ENCODE measurements around the gene SMCO3. TPM values are rescaled to one million over a fixed set of nuclear protein-coding genes. Genes with fewer than 3 reads are reported as not detected.

Gene SMCO3
- 0.03 and 0.18 TPM in 2 replicates for polyA plus RNA-seq (2012; rRNA removed)
- polyA plus RNA-seq (2012; cell fraction: cytosol; rRNA removed), result 0.14 and 0.18 TPM in 2 replicates
- polyA plus RNA-seq (2012; cell fraction: nucleus; rRNA removed), result 0.08 and 0.14 TPM in 2 replicates

- no peaks in the 10 kb centered on the region for H3K9me3 ChIP-seq
- H3K9ac ChIP-seq, result no peak within 1 kb of the TSS
- no peaks in the 10 kb centered on the region for H3K27me3 ChIP-seq (ENCODE audit: insufficient read depth)
- no peaks in the 10 kb centered on the region for H3F3A ChIP-seq (replicated peaks; ENCODE audit: insufficient read depth)
- H3K27ac ChIP-seq (ENCODE audit: low read depth in 2 of 2, low read length in 1 of 2), result no peak within 1 kb of the TSS
- ChIA-PET CTCF (no interaction called here), POLR2A (no interaction called here)
- H3K4me2 ChIP-seq, result no peak within 1 kb of the TSS
- no peak for DNase-seq
- no peaks in the 10 kb centered on the region for H3K36me3 ChIP-seq (replicated peaks in 1 of 2; ENCODE audit: control insufficient read depth in 1 of 2, insufficient read depth in 2 of 2, low read length in 1 of 2)
- no peak within 1 kb of the TSS for H3K4me3 ChIP-seq (ENCODE audit: low read depth in 2 of 2, low read length in 1 of 2)
- no peaks in the 10 kb centered on the region for H3K79me2 ChIP-seq (ENCODE audit: insufficient read depth)
- no peak within 1 kb of the TSS for H2AFZ ChIP-seq (ENCODE audit: low read depth)
- H4K20me1 ChIP-seq (ENCODE audit: insufficient read depth), result no peaks in the 10 kb centered on the region
- H3K4me1 ChIP-seq (ENCODE audit: control insufficient read depth in 1 of 2, insufficient read depth in 2 of 2, low read depth in 1 of 2, low read length in 1 of 2), result no peaks in the 10 kb centered on the region
- 88% methylated on average over 3 of the region's 3 CpGs for WGBS (ENCODE audit: low lambda C conversion rate)
- no peaks in the 10 kb centered on the region for H3K9me2 ChIP-seq
- TF ChIP-seq MAX (IDR thresholded peaks at IDR 0.05; ENCODE audit: low read depth) (no peak), FOSL2 (IDR thresholded peaks at IDR 0.05; ENCODE audit: borderline replicate concordance, low read depth) (no peak), PBX3 (IDR thresholded peaks at IDR 0.05) (no peak)
Observed at GRCh38 chr12:14814014-14814413, at the start of gene SMCO3. Gene SMCO3, minus strand, starts transcription at chr12:14814182. Its CDS starts 7,502 bp downstream, at chr12:14806680.

GRCh38 chr12:14860490-14860889 is 46.5 kb upstream of the SMCO3 start:
- Histone ChIP-seq H3K27me3 (ENCODE audit: insufficient read depth) (no peaks in the 10 kb centered on the region), H3F3A (replicated peaks; ENCODE audit: insufficient read depth) (no peaks in the 10 kb centered on the region), H2AFZ (ENCODE audit: low read depth) (no peak overlapping the region), H3K9me2 (no peaks in the 10 kb centered on the region), H3K4me3 (ENCODE audit: low read depth in 2 of 2, low read length in 1 of 2) (no peak overlapping the region), H3K9ac (no peak overlapping the region), H4K20me1 (ENCODE audit: insufficient read depth) (no peaks in the 10 kb centered on the region), H3K4me2 (no peak overlapping the region), H3K79me2 (ENCODE audit: insufficient read depth) (no peaks in the 10 kb centered on the region), H3K9me3 (no peaks in the 10 kb centered on the region; the same call in 1 of the 2 replicates), H3K4me1 (ENCODE audit: control insufficient read depth in 1 of 2, insufficient read depth in 2 of 2, low read depth in 1 of 2, low read length in 1 of 2) (no peaks in the 10 kb centered on the region), H3K36me3 (replicated peaks in 1 of 2; ENCODE audit: control insufficient read depth in 1 of 2, insufficient read depth in 2 of 2, low read length in 1 of 2) (no peaks in the 10 kb centered on the region), H3K27ac (ENCODE audit: low read depth in 2 of 2, low read length in 1 of 2) (no peak overlapping the region)
- ChIA-PET CTCF (interaction anchor here (0.7 to 0.9 kb wide), 2 partner anchors 15 to 98 kb away, joined by 3 read pairs; no protein-coding TSS in a partner anchor), POLR2A (no interaction called here)
- TF ChIP-seq RXRA (IDR thresholded peaks at IDR 0.05; ENCODE audit: borderline replicate concordance, low read depth), result no peak
- no peak for TF ChIP-seq MXI1 (IDR thresholded peaks at IDR 0.05; ENCODE audit: low read depth, low read length)
- TF ChIP-seq GATA2 (CRISPR knock-in tag; IDR thresholded peaks at IDR 0.05), result no peak
- no peak for TF ChIP-seq PBX3 (IDR thresholded peaks at IDR 0.05)
- no peak for TF ChIP-seq MEF2A (IDR thresholded peaks at IDR 0.05; ENCODE audit: borderline replicate concordance, low read depth)
- TF ChIP-seq POLR2AphosphoS5 (IDR thresholded peaks at IDR 0.05; ENCODE audit: low read depth, low read length), result no peak
- no peak for TF ChIP-seq ELF1 (IDR thresholded peaks at IDR 0.05)
- no peak for TF ChIP-seq RFX5 (IDR thresholded peaks at IDR 0.05; ENCODE audit: low read length)
- TF ChIP-seq TAF1 (IDR thresholded peaks at IDR 0.05; ENCODE audit: borderline replicate concordance, low read depth, low read length), result no peak
- TF ChIP-seq USF2 (IDR thresholded peaks at IDR 0.05; ENCODE audit: borderline replicate concordance, low read depth, low read length), result no peak
- TF ChIP-seq SMC3 (IDR thresholded peaks at IDR 0.05; ENCODE audit: low read depth, low read length), result no peak
- TF ChIP-seq EP300 (IDR thresholded peaks at IDR 0.05; ENCODE audit: borderline replicate concordance in 1 of 2, low read depth in 1 of 2, low read length in 1 of 2), result no peak
- TF ChIP-seq SIN3A (IDR thresholded peaks at IDR 0.05; ENCODE audit: borderline replicate concordance, low read depth, low read length), result no peak
- TF ChIP-seq FOXJ3 (CRISPR knock-in tag; IDR thresholded peaks at IDR 0.05), result no peak
- no peak for TF ChIP-seq RAD21 (IDR thresholded peaks at IDR 0.05; ENCODE audit: low read length)
- DNase-seq, result no peak

Measured in SK-N-SH (cell line).